ACHN (cell line): Measurements from ENCODE around the gene BLOC1S5.

Experiments
- DNase-seq: peaks from one replicate; pipeline ENCODE4 v3.0.0-alpha.2; 2015
- in situ Hi-C: cut with HindIII; loops from 2 replicates; pipeline ENCODE4 v1.10.0; 2017; ENCODE audit warnings: low sequenced_read_pairs, low pct_ligation_motif_present, low pct_unique_long_range_greater_than_20kb

The BLOC1S5 gene, protein sequence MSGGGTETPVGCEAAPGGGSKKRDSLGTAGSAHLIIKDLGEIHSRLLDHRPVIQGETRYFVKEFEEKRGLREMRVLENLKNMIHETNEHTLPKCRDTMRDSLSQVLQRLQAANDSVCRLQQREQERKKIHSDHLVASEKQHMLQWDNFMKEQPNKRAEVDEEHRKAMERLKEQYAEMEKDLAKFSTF

DNA sequence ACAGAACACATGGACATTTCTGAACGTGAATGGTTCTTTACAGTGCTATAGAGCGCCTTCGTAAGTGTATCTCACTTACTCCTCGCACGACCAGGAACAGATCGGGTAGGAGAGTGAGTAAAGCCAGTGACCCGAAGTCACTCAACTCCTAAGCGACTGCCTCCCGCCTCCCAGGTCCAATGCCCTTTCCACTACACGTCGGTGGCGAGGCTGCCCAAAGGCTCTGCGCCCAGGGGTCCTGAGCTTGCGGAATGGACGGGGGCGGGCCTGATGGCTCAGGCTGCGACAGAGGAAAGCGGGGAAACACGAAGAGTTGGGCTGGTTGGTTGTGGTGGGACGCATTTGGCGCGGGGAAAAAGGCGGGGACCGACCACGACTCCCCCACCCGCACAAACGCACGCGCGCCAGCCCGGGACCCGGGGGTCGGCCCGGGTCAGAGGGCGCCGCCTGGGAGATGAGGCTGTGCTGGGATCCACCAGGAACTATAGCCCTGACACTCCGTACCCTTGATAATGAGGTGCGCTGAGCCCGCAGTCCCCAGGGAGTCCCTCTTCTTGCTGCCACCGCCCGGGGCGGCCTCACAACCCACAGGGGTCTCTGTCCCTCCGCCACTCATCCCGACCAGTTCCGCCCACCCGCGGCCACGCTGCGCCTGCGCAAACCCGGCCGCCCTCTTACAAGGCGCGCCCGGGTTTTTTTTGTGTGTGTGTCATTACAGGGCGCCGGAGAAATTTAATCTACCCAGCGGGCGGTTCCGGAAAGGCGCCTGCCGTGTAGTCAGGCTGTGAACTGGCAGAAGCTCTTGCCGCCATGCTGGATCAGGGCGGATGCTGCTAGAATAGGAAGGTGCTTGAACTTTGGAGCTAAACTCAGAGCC lies at the start of gene BLOC1S5:
TSS of gene BLOC1S5 (minus strand) at position 629 of the 877 bp plus-strand sequence. CDS start at position 616, 13 bp downstream.
- in situ Hi-C loops, result no loop called here
- DNase-seq, result peak; percentile 96

DNA sequence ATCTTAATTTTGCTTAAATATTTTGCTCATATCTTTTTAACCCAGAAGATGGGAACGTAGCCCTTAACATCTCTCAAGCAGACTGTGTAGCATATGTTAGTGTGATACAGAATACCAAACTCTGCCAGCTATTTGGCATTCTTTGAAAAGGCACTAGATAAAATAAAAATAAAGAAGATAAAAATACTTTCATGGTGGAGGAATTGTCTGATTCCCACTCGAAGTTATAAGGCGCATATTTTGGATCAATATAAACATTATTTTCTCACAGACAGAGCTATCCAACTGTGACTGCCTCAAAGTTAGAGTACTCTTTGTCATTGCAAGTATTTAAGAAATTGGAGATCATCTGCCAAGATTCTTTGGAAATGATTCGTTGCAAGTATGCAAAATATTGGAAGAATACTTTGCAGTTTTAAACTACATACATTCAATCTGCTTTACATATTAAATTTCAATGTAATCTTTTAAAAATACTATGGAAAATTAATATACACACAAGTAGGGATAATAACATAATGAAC lies 49.0 kb upstream of the BLOC1S5 start:
- in situ Hi-C loops, result no loop called here
- no peak for DNase-seq

DNA sequence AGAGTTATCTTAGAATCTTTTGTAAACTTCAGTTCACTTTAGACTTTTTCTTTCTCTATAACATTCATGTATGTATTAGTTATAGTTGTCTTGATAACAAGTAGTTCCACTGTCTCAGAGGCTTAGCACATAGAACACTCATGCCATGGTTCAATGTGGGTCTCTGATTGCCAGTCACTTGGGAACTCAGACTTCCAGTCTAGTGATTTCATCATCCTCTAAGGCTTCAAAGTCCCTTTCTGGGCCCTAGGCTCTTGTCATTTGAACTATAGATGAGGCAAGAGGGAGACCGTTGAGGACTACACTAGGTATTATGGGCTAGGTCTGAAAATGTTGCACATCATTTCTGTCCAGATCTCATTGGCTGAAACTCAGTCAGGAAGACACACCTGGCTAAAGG lies 46.5 kb upstream of the BLOC1S5 start:
- in situ Hi-C loops, result no loop called here
- DNase-seq, result no peak

DNA sequence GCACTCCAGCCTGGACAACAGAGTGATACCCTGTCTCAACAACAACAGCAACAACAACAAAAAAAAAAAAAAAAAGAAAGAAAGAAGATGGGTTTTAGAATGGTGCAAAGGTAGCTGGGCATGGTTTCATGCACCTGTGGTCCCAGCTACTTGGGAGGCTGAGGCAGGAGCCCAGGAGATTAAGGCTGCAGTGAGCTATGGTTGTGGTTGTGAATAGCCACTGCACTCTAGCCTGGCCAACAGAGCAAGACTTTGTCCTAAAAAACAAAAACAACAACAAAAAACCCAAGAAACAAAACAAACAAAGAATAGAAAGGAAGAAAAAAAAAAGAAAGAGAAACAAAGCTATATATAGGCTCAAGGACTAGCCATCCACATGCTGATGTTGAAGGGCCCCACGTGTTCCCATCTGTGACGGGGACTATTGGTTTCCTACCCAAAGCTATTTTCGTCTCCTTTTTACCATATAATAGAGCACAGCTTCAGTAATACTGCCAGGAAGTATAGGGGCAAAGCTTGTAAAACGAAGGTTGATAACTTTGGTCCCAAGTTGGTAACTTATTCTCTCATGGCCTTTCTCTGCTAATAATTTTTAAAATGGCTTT lies 46.0 kb upstream of the BLOC1S5 start:
- DNase-seq, result no peak
- in situ Hi-C loops, result no loop called here

DNA sequence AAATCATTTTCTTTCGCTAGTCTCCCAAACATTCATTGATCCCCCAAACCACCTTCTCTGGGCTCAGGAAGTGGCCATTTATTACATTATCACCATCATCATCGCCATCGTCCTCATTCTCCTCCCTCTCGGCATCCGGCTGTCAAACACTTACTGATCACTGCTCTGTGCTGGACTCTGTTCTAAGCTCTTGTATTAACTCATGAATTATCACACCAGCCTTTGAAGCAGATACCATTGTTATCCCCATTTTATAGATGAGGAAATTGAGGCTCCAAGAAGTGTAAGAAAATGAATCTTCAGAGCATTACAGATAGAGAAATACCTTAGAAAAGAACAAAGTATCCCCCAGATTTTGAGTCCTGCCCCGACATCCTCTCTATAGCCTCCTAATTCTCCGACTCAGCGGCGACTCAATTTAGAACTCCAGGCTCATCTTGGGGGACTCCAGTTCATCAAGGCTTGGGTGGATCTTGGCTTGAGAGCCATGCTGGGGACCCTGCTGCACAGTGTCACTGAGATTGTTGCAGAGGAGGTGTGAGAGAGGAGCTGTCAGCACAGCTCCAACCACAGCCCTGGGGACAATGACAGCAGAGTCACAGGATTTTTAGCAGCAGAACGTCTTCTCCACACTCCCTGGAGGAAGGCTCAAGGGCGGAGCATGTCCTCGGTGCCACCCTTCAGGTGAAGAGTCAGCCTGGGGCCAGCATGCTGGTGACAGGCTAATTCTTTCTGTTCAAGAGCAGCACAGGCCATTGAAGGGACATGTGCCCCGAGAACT lies 44.8 kb upstream of the BLOC1S5 start:
- no peak for DNase-seq
- in situ Hi-C loops, result no loop called here

DNA sequence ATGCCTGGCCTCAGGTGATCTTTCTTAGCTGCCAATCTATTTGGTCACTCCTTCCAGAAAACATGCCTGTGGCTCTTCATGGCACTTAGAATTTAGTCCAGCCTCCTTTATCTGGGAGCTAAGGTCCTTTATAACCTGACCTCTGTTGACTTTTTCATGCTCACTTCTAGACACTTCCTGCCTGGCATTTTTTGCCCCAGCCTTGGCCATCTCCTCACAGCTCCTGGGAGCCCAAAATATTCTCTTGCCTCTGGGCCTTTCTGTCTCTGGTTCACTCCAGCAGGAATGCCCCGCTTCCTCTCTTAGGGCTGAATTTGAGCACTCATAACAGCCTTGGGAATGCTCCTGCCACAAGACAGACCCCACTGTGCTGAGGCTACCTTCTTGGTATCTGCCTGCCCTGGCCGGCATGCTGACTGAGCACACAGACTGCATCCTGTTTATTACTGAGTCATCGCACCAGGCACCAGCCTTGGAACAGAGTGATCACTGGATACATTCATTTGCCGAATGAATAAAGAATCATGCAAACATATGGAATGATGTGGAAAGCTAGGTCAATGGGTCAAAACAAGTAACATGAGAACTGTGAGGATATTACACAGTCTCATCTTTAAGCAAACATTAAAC lies 44.0 kb upstream of the BLOC1S5 start:
- peak; percentile 49 for DNase-seq
- in situ Hi-C loops, result no loop called here

DNA sequence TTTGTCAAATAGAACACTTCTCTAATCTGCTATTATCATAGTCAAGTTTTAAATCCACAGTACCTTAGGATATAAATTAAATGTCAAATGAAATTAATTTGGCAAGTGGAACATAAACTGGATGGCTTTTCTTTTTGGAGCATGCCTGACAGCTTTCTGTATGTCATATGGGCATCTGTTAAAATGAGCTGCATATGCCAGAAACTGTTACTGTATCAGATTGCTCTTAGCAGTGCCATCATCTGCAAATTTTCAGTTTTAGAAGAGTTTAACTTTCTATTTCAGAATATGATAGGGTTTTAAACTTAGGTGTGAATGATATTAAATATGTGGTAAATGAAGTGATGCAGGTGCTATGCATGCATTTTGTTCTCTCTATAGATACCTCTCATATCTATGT lies 41.6 kb upstream of the BLOC1S5 start:
- no peak for DNase-seq
- in situ Hi-C loops, result no loop called here

DNA sequence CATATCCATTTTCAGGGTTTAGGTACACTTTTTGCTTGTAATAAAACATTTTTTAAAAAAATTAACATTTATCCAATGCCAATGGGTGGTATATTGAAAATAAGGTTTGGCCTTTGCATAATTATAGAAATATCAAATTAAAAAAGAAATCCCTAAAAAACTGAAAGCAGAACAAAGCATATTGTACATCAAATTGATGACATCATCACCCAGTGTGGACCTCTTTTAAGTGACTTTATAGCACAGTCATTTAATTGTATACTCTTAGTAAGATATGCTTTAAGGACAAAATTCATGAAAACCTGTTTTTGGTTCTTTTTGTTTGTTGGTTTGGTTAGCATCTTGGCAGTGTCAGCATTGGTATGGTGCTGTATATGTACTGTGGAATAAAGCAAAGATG lies 39.5 kb upstream of the BLOC1S5 start:
- no peak for DNase-seq
- in situ Hi-C loops, result no loop called here

DNA sequence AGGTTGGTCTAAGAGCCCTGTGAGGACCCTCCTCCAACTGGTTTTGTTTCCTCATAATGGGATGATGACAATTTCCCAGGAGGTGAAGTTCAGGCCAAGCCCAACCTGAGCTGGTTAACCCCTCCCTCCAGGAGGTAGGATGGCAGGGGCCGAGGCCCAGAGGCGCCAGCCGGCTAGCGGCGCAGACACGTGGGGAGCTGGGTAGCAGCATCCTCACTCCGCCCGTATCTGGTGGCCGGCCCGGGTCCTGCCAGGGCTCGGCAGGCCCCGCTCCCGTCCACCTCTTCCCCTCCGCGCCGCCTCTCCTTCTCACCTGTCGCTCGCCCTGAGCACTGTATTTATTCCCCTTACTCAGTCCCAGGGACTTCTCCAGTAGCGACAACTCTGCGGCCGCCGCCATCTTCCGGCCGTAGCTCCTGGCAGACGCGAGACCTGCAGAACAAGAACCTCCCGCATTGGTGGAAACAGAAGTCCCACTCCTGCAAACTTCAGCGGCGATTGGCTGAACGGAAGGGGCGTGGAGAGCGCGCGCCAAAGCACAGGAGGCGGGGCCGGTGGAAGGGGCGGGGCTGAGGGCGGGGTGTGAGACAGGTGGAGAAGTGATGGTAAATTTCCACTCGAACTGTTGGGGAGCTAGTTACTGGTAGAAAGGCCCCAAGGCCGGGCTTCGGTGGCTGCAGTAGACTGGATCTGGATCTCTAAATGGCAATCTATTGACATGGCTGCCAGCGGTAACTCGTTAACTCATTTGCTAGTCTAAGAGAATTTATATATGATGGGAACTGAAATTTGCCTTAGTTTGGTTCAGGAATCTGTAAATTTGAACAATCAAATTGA lies 38.2 kb upstream of the BLOC1S5 start, which contains the start of gene EEF1E1:
TSS of gene EEF1E1 (minus strand) at position 427 of the 837 bp plus-strand sequence. CDS start at position 400, 27 bp downstream.
- peak; percentile 92 for DNase-seq
- in situ Hi-C loops, result no loop called here

DNA sequence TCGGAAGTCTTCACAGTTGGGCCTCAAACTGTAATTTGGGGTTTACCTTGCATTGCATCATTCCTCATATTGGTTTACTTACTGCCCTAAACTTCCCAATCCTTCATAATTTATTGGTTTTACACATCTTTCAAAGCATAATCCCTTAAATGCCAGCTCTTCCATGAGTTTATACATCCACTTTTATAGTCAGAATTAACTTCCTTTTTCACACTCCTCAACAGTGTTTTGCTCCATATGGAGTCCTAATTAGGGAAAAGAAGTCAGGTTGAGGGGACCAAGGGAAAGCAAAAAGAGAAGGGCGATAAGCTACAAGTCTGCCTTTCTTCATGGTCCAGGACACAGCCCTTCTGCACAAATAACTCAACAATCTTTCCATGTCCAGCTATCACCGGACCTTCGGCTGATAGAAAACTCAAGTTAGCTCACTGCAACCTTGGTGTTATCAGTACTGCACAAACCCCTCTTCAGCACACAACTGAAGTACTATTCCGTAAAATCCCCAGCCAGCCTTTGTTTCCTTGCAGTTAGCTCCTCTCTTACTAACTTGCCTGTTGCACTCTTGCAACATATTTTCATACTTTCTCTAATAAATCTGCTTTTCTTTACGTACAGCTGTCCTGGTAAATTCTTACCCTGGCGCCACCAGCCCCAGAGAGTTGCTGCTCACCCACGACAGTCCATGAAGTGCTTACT lies 36.1 kb upstream of the BLOC1S5 start:
- in situ Hi-C loops, result no loop called here
- DNase-seq, result no peak

DNA sequence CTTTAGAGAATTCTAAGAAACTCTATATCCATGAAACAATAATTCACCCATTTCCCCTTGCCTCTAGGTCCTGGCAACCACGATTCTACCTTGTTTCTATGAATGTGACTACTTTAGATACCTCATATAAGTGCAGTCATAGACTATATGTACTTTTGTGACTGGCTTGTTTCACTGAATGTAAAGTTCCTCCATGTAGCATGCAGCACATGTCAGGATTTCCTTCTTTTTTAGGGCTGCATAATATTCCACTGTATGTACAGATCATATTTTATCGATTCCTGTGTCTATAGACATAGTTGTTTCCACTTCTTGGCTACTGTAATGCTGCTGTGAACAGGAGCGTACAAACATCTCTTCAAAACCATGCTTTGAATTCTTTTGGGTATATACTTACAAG lies 26.5 kb upstream of the BLOC1S5 start:
- no peak for DNase-seq
- in situ Hi-C loops, result no loop called here

DNA sequence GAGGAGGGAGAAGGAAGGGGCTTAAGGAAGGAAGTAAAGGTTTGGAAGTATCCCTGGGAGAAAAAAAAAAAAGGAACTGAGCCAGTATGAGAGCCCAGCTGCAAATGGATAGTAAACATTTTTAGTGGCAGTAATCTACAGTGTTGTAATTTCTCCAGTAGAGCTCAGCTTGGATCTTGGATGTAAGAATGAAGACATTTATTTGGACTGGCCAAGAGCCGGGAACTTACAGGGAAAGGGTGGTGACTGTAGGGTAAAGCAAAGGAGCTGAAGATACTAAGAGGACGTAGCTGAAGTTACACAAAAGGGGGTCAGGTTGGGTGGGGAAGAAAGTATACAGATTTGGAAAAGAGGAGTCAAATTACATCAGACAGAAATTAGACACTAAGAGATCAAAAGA lies 24.7 kb upstream of the BLOC1S5 start:
- no peak for DNase-seq
- in situ Hi-C loops, result no loop called here

DNA sequence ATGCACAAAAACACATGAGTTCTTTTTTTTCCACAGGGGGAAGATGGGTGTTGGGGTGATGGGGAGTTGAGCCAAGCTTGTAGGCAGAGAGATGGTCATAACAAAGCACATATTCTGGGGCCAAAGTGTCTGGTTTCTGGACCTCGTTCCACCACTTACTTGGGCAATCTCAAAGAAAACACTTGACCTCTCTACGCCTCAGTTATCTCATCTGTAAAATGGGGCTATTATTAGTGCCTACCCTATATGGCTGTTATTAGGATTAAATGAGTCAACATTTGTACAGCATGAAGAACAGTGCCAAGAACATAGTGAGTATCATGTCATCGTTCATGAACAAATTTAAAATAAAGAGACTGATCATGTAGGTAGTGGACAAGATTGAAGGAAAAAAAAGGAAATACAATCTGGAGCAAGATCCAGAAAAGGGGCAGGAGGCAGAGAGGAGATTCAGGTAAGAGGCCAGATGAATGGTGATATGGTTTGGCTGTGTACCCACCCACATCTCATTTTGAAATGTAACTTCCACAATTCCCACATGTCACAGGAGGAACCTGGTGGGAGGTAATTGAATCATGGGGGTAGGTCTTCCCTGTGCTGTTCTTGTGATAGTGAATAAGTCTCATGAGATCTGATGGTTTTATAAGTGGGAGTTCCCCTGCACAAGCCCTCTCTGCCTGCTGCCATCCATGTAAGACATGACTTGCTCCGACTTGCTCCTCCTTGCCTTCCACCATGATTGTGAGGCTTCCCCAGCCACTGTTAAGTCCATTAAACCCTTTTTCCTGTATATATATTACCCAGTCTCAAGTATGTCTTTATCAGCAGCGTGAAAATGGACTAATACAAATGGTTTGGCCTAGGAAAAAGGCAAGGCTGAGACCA lies 23.9 kb upstream of the BLOC1S5 start:
- in situ Hi-C loops, result no loop called here
- no peak for DNase-seq

DNA sequence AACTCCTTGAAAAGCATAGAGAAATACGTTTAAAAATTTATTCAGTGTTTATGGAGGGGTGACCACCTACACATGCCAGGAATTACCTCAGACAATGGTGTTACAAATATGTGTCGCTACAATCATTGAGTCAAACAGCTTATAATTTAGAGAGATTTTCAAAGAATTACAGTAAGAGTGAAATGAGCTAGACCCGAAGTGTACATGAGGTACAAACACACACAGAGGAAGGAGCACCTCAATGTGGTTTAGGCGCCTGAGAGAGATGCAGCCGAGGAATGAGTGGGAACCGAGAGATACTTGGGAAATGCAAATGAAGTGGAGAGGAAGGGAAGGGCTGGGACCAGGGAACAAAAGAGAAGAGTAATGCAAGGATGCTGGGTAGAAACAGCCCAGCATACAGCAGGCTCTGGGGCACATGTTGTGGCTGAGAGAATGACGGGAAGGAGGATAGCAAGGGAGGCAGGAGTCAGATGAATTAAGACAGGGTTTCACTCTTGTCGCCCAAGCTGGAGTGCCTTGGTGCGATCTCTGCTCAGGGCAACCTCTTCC lies 22.6 kb upstream of the BLOC1S5 start:
- DNase-seq, result no peak
- in situ Hi-C loops, result no loop called here

DNA sequence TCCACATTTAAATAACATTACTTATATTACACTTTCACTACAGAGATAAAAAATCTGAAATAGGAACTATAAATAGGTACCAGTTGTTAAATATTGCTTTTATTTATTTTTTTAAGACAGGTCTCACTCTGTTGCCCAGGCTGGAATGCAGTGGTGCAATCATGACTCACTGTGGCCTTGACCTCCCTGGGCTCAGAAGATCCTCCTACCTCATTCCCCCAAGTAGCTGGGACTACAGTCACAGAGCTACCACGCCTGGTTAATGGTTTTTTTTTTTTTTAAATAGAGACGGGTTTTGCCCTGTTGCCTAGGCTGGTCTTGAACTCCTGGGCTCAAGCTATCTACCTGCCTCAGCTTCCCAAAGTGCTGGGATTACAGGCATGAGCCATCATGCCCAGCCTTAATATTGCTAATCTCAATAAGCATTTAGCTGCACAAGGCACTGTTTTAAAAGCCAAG lies 20.9 kb upstream of the BLOC1S5 start:
- DNase-seq, result peak; percentile 95
- in situ Hi-C loops, result no loop called here

DNA sequence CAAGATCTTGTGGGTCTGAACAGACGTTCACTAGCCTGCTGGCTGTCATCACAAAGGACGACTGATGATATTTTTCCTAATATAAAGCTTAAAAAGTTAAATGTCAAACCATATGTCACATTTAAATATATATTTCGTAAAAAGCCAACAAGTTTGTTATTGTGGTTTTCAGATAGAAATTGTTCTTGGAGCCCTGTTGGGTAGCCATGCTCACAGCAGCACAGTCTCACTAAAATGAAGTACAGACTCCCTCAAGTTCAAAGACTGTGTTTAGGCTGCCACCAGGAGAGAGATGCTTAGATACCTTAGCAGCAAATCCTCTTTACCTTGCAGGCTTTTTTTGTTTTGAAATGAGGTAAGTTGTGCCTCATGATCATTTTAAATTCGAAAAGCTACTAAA lies 20.4 kb upstream of the BLOC1S5 start:
- in situ Hi-C loops, result no loop called here
- peak; percentile 28 for DNase-seq
